ENCODE measurements around the gene NCOA4.
"Not testable (repeated sequence)": the region's sequence is repeated elsewhere in the genome, so short reads cannot be mapped to it uniquely, and the experiment has no call there.

Gene NCOA4

GRCh38 chr10:46052057-46052790 lies 21.8 kb upstream of the NCOA4 start:
- no peak for DNase-seq

- no peak for DNase-seq
These were observed 20.7 kb upstream of the NCOA4 start for GRCh38 chr10:46050941-46051623.

- not testable (repeated sequence) for DNase-seq
These were observed 19.0 kb upstream of the NCOA4 start for GRCh38 chr10:46049497-46049831.

DNA sequence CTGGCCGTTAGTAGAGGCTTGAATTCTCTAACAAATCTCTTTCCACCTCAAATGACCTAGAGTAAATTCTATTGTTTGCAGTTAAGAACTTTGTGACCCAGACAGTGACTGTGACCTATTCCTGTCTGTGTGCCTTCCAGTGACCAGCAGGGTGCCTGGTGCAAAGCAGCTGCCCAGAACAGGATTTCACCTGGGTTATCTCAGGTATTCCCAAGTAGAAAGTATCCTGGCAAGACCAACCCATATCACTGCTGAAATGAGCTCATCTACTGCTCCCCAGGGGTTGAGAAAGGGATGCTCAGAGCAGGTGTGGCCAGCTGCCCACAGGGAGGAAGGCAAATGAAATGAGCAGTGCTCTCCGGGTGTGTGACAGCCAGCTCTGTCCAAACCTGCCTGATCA lies 17.7 kb upstream of the NCOA4 start:
- DNase-seq = no peak

DNA sequence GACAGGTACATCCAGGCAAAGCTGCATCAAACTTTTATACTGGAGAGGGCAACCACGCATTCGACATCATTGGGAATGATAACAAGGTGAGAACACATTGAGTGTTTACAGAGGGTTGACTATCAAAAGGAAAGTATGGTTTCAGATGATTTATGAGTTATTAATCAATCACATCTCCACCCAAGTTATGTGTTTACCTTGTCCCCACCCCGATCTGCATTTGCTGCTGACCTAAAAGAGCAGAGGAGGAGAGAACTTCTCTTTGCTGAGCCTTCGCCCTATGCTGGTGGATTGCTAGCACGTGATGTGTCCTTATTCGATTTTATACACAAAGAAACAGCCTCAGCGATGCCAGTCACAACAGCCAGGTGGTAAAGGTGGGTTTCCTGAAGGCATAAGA lies 15.8 kb upstream of the NCOA4 start, which contains the start of gene MSMB:
Gene MSMB, minus strand, starts transcription at position 9 of the 400 bp plus-strand sequence. CDS start 32 bp downstream, outside the sequence.
- DNase-seq = no peak

- no peak for DNase-seq
These were observed 12.1 kb upstream of the NCOA4 start for GRCh38 chr10:46042527-46042926.

- DNase-seq = no peak
These were observed 9.6 kb upstream of the NCOA4 start for GRCh38 chr10:46040004-46040403.

DNA sequence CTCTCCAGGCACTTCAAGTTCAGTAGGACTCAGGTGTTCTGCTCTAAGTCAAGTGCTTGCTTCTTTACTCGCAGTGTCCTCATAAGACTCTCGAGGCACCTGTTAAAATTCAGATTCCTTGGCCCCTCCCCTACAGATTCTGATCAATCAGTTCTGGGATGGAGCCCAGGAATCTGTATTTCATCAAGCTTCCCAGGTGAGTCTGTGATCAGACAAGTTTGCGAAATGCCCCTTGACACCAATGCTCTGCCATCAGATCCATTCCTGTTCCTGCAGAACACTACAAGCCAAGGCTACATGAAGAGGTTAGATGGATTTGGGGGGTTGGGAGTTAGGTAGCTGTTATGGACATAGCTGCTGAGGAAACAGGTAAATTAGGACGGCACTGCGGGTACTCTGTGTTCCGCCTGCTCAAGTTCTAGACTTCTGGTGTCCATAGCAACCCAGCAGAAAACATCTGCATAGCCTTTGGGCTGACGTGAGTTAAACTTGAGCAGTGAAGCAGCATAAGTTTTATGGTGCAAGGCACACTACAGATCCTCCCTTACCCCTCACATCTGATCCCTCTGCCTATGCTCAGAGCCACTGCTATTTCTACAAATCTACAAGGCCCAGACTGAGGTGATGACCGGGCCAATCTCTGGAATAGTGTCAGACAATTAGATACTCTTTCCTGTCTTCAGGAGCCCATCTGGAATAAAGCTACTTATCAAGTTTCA lies 6.8 kb upstream of the NCOA4 start:
- DNase-seq = no peak

DNA sequence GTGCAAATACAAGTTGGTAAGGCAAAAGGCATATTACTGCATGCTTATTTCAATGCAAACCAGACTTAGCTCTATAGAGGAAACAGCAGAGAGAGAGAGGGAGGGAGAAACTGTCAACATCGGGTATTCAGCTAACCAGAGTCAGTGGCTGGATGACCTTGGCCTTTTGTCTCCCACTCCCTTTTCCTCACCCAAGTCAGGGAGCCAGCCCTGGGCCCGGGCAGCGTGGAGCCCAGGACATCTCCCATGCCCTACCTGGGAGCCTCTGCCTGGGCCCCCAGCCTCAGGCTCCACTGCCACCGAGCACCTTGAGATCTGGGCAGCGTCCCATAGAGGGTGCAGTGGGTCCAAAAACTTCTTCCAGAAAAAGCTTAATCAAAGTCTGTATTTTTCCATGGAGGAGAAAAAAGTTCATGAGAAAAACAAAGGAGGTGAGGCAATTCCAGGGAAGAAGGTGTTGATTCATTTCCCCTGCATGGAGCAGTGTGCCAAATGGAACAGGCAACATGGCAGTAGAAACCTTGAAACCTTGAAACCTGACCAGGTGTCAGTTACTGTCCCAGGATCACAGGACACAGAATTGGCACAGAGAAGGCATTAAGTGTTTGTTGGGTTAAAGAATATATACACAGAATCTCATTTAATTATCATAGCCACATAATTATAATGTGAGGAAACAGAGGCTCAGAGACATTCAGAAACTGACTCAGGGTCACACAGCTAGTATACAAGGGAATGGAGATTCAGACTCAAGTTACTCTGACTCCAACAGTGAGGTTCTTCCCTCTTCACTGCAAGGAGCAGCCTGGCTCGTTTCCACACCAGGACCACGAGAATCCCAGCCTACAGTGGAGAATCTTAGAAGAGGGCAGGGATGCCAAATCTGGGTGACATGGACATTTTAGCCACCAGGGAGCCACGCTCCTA lies 5.8 kb upstream of the NCOA4 start:
- no peak for DNase-seq

- DNase-seq = peak; percentile 82
These were observed 3.2 kb upstream of the NCOA4 start for GRCh38 chr10:46033602-46034011.

DNA sequence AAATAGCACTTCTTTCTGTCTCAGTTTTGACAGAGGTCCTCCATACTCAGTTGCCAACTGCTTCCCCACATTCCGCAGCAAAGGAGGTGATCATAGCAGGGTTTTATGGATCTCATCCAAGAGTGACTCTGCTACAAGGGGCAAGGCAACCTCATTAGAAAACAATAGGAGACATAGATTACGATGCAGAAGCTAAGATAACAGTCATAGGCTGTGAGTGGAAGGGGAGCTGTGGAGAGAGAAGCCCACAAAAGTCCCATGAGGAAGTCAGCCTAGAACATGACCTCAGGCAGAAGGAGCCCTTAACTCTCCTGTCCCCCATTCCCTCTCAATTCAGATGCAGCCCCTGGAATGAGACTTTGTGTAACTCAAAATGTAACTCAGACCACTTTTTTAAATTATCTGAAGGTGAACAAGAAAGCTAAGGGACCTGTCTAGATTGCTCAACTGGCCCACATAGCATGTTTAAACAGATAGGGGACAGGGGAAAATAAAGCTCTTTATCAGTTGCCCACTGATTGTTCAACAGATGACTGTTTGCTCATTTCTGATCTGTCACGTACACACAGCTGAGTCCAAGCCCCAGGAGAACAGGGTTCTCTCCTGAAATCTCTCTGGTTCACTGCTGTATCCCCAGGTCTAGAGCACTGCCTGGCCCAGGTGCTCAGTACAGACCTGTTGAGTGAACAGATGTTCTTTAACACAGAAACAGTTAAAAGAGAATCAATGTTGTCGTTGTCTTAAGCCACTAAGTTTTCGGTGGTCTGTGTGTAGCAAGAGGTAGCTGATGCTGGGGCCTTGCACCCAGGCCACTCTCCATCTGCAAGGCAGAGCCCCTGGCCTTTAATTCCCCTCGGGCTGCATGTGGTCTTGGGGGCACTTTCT lies 1.5 kb upstream of the NCOA4 start:
- DNase-seq = no peak

DNA sequence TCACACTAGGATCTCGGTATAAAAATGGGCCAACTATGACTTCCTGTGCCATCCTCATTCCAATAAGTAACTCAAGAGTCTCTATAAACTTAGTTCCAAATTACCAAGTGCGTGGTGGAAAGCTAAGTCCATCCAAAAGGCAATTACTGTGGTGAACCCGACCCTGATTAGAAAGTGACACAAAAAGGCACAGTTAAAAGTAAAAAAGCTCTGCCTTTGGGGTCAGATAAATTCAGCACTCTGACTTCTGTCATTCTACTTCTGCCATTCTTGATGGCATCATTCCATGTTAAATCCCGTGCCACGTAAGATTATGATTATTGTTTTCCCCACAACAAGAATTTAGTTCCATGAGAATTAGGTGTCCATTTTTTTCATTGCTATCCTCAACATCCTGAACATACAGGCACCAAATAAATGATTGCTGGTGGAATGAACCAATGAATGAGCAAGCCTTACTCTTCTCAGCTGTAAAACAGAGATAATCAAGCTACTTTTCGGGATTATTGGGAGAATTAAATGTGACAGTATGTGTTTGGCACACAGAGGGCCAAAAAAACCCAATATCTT lies 877 bp downstream of the NCOA4 start:
- no peak for DNase-seq

GRCh38 chr10:46028584-46029460 lies 1.6 kb downstream of the NCOA4 start:
- DNase-seq = peak; percentile 70

DNA sequence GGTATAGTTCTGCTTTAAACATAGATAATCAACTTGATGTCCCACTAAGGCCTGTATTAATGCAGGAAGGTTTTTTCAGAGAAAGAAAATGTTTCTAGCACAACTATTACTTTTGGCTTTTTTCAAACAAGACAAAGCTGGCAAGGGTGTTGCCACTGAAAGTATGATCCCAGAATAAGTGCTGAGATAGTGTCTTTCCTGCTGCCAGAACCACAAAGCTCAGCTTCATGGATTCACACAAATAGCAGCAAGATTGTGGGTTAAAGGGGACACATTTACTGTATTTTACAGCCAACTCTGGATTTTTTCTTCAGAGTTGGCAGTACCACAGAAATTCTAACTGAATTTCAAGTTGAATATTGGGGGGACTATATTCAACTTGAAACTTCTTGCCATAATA lies 4.3 kb downstream of the NCOA4 start:
- DNase-seq = no peak

GRCh38 chr10:46025406-46025805 lies 5.0 kb downstream of the NCOA4 start:
- DNase-seq = no peak

- DNase-seq = no peak
These were observed 5.5 kb downstream of the NCOA4 start for GRCh38 chr10:46024948-46025347.

- peak; percentile 90 for DNase-seq
These were observed 7.3 kb downstream of the NCOA4 start for GRCh38 chr10:46022978-46023702.

GRCh38 chr10:46020344-46020657 lies 10.1 kb downstream of the NCOA4 start:
- DNase-seq = no peak

- DNase-seq = no peak
These were observed 10.7 kb downstream of the NCOA4 start for GRCh38 chr10:46019569-46020343.

All from fibroblast of skin of right biceps (primary cell).